Bronchial epithelial cell (primary cell): ENCODE measurements around the gene ASCC1. TPM values are rescaled to one million over a fixed set of nuclear protein-coding genes. Genes with fewer than 3 reads are reported as not detected.

Experiments
- DNase-seq: peaks from one replicate; pipeline ENCODE4 v3.0.0-alpha.2; 2010; ENCODE audit warnings: low read depth
- FAIRE-seq: peaks from 2 replicates; lab custom pipeline; 2011; peaks lifted over from hg19 to GRCh38; lab: Jason Lieb, UNC
- H3K27me3 ChIP-seq: 2 replicates; pipeline ENCODE4 v1.5.1; 2011; ENCODE audit warnings: low read length; ENCODE audit not compliant: control insufficient read depth, insufficient read depth
- H3K36me3 ChIP-seq: 2 replicates; pipeline ENCODE4 v1.5.1; 2011; ENCODE audit warnings: low read length; ENCODE audit not compliant: control insufficient read depth, insufficient read depth
- H3K4me3 ChIP-seq: 2 replicates; pipeline ENCODE4 v1.5.1; 2011; ENCODE audit warnings: mild to moderate bottlenecking, low read depth, low read length, control low read depth
- total RNA-seq: library from RNA; depleted of rRNA; stranded (reverse); fragments of >200 nt; gene quantifications from 2 replicates; pipeline ENCODE4 v1.2.1, GENCODE V29; 2014
- TF ChIP-seq, protein P1 (sequence below): IDR thresholded peaks from 2 replicates; pipeline ENCODE4 v1.5.1; 2011; ENCODE audit warnings: mild to moderate bottlenecking, moderate library complexity, low read length, control low read depth, inconsistent platforms; ENCODE audit not compliant: insufficient read depth, severe bottlenecking

Gene ASCC1
- total RNA-seq, 1 donor from 2014 or later, result 22.4 TPM

DNA sequence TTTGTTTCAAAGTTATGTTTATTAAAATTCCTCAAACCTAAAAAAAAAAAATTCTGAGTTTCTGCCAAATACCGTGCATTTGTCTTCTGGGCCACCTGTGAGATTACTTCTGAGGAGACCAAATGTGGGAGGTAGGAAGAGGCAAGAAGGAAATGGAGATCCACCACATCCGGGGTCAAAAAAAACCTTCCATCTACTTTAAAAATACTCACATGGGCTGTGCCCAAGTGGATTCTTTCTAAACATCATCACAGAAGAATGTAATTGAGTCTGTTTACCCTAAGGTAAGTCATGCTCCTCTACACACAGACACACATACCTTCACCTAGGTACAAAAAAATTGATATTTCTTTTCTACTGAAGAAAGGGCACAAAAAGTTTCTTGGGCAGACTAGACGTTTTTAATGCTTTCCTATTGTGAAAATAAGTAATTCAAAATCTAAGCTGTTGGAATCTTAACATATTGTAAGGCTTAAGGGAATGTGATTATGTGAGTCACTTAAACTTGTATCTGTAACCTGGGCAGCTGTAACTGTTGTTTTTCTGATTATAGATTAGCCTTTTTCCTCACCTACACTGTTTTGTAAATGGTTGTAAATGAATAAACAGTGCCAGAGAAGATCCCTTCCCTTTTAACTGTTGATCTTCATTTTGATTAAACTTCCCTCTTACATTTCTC lies 108.6 kb downstream of the ASCC1 start:
- Histone ChIP-seq H3K4me3 (no peak overlapping the region), H3K36me3 (no peaks in the 10 kb centered on the region), H3K27me3 (no peaks in the 10 kb centered on the region)
- FAIRE-seq, result no peak
- TF ChIP-seq, protein P1, sequence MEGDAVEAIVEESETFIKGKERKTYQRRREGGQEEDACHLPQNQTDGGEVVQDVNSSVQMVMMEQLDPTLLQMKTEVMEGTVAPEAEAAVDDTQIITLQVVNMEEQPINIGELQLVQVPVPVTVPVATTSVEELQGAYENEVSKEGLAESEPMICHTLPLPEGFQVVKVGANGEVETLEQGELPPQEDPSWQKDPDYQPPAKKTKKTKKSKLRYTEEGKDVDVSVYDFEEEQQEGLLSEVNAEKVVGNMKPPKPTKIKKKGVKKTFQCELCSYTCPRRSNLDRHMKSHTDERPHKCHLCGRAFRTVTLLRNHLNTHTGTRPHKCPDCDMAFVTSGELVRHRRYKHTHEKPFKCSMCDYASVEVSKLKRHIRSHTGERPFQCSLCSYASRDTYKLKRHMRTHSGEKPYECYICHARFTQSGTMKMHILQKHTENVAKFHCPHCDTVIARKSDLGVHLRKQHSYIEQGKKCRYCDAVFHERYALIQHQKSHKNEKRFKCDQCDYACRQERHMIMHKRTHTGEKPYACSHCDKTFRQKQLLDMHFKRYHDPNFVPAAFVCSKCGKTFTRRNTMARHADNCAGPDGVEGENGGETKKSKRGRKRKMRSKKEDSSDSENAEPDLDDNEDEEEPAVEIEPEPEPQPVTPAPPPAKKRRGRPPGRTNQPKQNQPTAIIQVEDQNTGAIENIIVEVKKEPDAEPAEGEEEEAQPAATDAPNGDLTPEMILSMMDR, result no peak
- peak; percentile 89 for DNase-seq

DNA sequence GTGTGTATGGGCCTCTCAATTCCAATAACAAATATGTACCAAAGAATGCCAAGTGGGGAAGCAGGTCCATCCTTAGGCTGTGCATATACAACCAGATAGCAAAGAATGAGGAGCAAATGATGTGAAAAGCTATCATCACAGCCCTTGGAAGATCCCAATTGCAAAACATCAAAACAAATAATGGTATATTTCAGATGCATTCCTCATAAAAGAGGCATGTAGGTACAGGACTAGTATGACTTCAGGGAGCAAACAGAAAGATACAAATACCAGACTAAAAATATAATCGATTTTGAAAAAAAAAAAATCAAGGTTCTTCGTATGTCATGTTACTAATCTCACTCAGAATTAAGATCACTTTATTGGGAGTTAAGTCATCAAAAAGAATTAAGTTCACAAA lies 109.2 kb downstream of the ASCC1 start:
- H3K27me3 ChIP-seq, result no peaks in the 10 kb centered on the region
- H3K36me3 ChIP-seq, result no peaks in the 10 kb centered on the region
- FAIRE-seq, result no peak
- DNase-seq, result peak; percentile 47
- TF ChIP-seq, protein P1, result no peak
- H3K4me3 ChIP-seq, result no peak overlapping the region

DNA sequence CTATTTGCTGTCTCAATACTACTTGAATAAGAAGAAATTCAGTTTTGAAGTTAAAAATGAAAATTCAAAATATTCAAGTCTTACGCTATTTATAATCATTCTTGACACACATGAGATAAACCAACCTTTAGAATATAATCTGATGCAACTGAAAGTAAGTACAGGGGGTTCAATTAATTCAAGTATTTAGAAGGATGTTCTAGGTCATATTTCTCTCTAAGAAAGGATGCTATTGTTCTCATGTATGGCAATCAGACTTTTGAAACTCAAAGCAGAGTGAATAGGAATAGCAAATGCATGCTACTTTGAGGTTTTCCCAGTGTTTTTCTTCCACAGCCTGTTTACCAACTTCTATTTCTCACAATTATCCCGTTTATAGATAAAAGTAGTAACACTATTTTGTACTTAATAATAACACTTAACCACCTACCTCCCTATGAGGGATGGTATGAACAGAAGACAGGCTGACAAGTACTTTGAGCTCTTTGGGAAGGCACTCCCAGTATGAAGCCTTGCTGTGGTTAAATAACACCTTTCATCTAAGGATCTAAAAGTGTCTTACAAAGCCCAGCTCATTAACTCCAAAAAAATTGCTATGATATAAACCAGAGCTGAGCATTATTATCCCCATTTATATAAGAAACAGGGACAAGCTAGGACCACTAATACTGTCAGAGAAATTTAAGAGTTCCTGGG lies 109.8 kb downstream of the ASCC1 start:
- Histone ChIP-seq H3K4me3 (no peak overlapping the region), H3K36me3 (no peaks in the 10 kb centered on the region), H3K27me3 (peaks cover 2% of the 10 kb centered on the region)
- TF ChIP-seq, protein P1, result no peak
- no peak for FAIRE-seq
- no peak for DNase-seq

DNA sequence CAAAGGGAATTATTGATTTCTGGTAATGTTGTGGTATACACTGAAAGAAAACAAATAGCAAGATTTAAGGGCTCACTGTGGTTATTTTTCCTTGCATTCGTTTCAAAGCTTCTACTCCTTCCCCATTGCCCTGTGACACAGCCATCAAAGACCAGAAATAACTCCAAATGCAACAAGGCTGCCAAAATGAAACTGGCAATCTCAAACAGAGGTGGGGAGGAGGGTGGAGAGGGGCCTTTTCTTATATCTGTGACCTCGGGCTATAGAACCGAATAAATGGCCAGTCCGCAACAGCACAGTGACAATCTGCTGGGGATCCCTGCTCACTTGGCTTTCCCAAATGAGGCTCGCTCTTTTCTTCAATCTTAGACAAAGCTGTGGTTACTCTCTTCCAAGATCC lies 110.4 kb downstream of the ASCC1 start:
- FAIRE-seq (no peak), DNase-seq (no peak)
- peaks cover 2% of the 10 kb centered on the region for H3K27me3 ChIP-seq
- H3K36me3 ChIP-seq, result no peaks in the 10 kb centered on the region
- H3K4me3 ChIP-seq, result no peak overlapping the region
- TF ChIP-seq, protein P1, result no peak

DNA sequence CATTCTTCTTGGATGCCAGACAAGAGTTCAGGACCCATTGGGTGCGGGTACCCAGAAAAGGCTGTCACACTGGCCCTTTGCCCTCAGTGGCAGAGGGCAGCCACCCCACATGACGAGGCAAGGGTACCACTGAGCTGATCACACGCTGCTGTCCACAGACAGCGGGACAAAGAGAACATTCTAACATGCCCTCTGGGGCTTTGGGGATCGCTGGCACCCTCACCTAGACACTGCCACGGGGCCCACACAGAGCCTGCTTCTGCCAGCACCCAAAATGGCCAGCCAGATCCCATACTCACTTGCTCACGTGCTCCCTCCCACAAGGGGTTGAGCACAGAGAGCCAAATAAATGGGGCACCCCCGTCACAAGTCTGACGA lies 111.0 kb downstream of the ASCC1 start:
- DNase-seq, result no peak
- FAIRE-seq, result no peak

More for the DNA sequence above, 111.0 kb downstream of the ASCC1 start:
- peaks cover 2% of the 10 kb centered on the region for H3K27me3 ChIP-seq
- no peak overlapping the region for H3K4me3 ChIP-seq
- no peaks in the 10 kb centered on the region for H3K36me3 ChIP-seq
- TF ChIP-seq, protein P1, result no peak
